HepG2 (cell line): ENCODE measurements around the gene COL26A1. TPM values are rescaled to one million over a fixed set of nuclear protein-coding genes. Genes with fewer than 3 reads are reported as not detected.

Source experiments
- ATAC-seq: fragments of 200-7000 bp; cut with Tn5 transposase; 3 replicates; pipeline ENCODE4 v1.9.1; 2020; ENCODE audit warnings: mild to moderate bottlenecking, moderate library complexity
- BruUV-seq: library from RNA; stranded (reverse); fragments of 400-500 nt; replicated peaks from 2 replicates; lab custom pipeline; 2021; lab: Mats Ljungman, UMichigan
- CTCF ChIA-PET: fragments of 300-600 bp; formaldehyde crosslinking; extraction: SDS; loops from one replicate; lab custom pipeline; 2021; ENCODE audit warnings: low total read pairs, inconsistent platforms, low intra/inter-chr PET ratio; lab: Yijun Ruan, JAX
- POLR2A ChIA-PET: fragments of 350-600 bp; sonication (Branson Sonifier 250); formaldehyde crosslinking; loops from one replicate; lab custom pipeline; 2020; ENCODE audit warnings: antibody characterized with exemption, inconsistent platforms; lab: Yijun Ruan, JAX
- DNase-seq: peaks from one replicate; pipeline ENCODE4 v3.0.0-alpha.2; 2015; ENCODE audit warnings: low spot score
- FAIRE-seq: peaks from 3 replicates; lab custom pipeline; 2011; peaks lifted over from hg19 to GRCh38; lab: Jason Lieb, UNC
- H2AFZ ChIP-seq: one replicate; pipeline ENCODE4 v1.6.1; 2011; ENCODE audit warnings: low read length, inconsistent platforms
- H3K27ac ChIP-seq: fragments of 300-600 bp; 3 replicates; pipeline ENCODE4 v1.8.0; 2011; ENCODE audit warnings: mixed run types, mild to moderate bottlenecking, mixed read lengths, low read length, inconsistent platforms; ENCODE audit not compliant: insufficient read depth; ENCODE audit errors: extremely low read length
- H3K27me3 ChIP-seq, 2 experiments: fragments of 200-600 bp in 1 of 2; 2 replicates in 1 of 2; 3 replicates in 1 of 2; pipeline versions ENCODE4 v1.6.0 to v1.8.0; 2011; ENCODE audit warnings: low read length in 2 of 2, mild to moderate bottlenecking in 2 of 2, moderate library complexity in 2 of 2, inconsistent platforms in 1 of 2; ENCODE audit not compliant: insufficient read depth in 2 of 2, control insufficient read depth in 1 of 2
- H3K36me3 ChIP-seq, 2 experiments: fragments of 200-600 bp in 1 of 2; replicated peaks in 1 of 2; 2 replicates in 1 of 2; 3 replicates in 1 of 2; pipeline versions ENCODE4 v1.5.1 to v1.8.0; 2011; ENCODE audit warnings: low read length in 2 of 2, inconsistent platforms in 1 of 2; ENCODE audit not compliant: insufficient read depth in 2 of 2, control insufficient read depth in 1 of 2
- H3K4me1 ChIP-seq: 2 replicates; pipeline ENCODE4 v1.5.1; 2012; ENCODE audit warnings: low read length, inconsistent platforms; ENCODE audit not compliant: insufficient read depth
- H3K4me2 ChIP-seq: 2 replicates; pipeline ENCODE4 v1.6.0; 2011; ENCODE audit warnings: low read depth, low read length, inconsistent platforms
- H3K4me3 ChIP-seq, 3 experiments: fragments of 200-600 bp in 1 of 3; sonication (generic), shearing (Covaris generic) in 1 of 3; replicated peaks in 1 of 3; 2 replicates each; pipeline ENCODE4 v1.5.1; 2011 to 2016; ENCODE audit warnings: low read length in 3 of 3, inconsistent platforms in 2 of 3, low read depth in 2 of 3, mild to moderate bottlenecking in 2 of 3, control low read depth in 1 of 3, mixed read lengths in 1 of 3; ENCODE audit not compliant: insufficient read depth in 1 of 3
- H3K79me2 ChIP-seq: one replicate; pipeline ENCODE4 v1.6.1; 2011; ENCODE audit warnings: low read length, inconsistent platforms; ENCODE audit not compliant: insufficient read depth
- H3K9ac ChIP-seq: 2 replicates; pipeline ENCODE4 v1.6.0; 2011; ENCODE audit warnings: mild to moderate bottlenecking, low read depth, low read length, inconsistent platforms; ENCODE audit not compliant: insufficient read depth
- H3K9me3 ChIP-seq: 2 replicates; pipeline ENCODE4 v1.5.1; 2012; ENCODE audit warnings: mild to moderate bottlenecking, low read length
- H4K20me1 ChIP-seq: 2 replicates; pipeline ENCODE4 v1.6.0; 2011; ENCODE audit warnings: inconsistent platforms, mild to moderate bottlenecking, low read length, moderate library complexity; ENCODE audit not compliant: insufficient read depth
- EP300 ChIP-seq, 3 experiments: sonication (generic) in 1 of 3; formaldehyde crosslinking in 1 of 3; IDR thresholded peaks; 2 replicates each; pipeline versions ENCODE4 v1.5.1 to v1.6.1; 2011 to 2020; ENCODE audit warnings: low read depth in 2 of 3, low read length in 2 of 3, borderline replicate concordance in 1 of 3, improper control_type of control experiment in 1 of 3, mild to moderate bottlenecking in 1 of 3, missing genetic modification reagents in 1 of 3, moderate library complexity in 1 of 3
- FOXK2 ChIP-seq: fragments of 450-650 bp; IDR thresholded peaks from 2 replicates; pipeline ENCODE4 v1.6.1; 2016
- FOXP1 ChIP-seq, 2 experiments: fragments of 450-650 bp in 1 of 2; IDR thresholded peaks; 2 replicates each; pipeline ENCODE4 v1.6.1; 2017 to 2018; ENCODE audit warnings: antibody characterized with exemption in 1 of 2
- KDM2A ChIP-seq: sonication (generic); formaldehyde crosslinking; IDR thresholded peaks from 2 replicates; pipeline ENCODE4 v1.4.0; 2020; ENCODE audit warnings: low read depth, missing genetic modification reagents, borderline replicate concordance
- LCORL ChIP-seq, 2 experiments: fragments of 450-650 bp in 1 of 2; sonication (generic) in 1 of 2; formaldehyde crosslinking in 1 of 2; IDR thresholded peaks; 2 replicates each; pipeline versions ENCODE4 v1.5.0 to v1.6.1; 2017 to 2020; ENCODE audit warnings: antibody characterized with exemption in 1 of 2, missing genetic modification reagents in 1 of 2
- MAZ ChIP-seq, 2 experiments: sonication (generic) in 1 of 2; formaldehyde crosslinking in 1 of 2; IDR thresholded peaks; 2 replicates each; pipeline versions ENCODE4 v1.5.0 to v1.6.1; 2012 to 2020; ENCODE audit warnings: low read depth in 2 of 2, mild to moderate bottlenecking in 2 of 2, borderline replicate concordance in 1 of 2, improper control_type of control experiment in 1 of 2, low read length in 1 of 2, missing genetic modification reagents in 1 of 2, moderate library complexity in 1 of 2
- RXRB ChIP-seq: IDR thresholded peaks from 2 replicates; pipeline ENCODE4 v1.6.1; 2016; ENCODE audit warnings: borderline replicate concordance, missing genetic modification reagents, missing compliant biosample characterization
- SALL1 ChIP-seq: sonication (generic); formaldehyde crosslinking; IDR thresholded peaks from 2 replicates; pipeline ENCODE4 v1.8.0; 2022; ENCODE audit warnings: mild to moderate bottlenecking, missing genetic modification reagents
- TFE3 ChIP-seq: IDR thresholded peaks from 2 replicates; pipeline ENCODE4 v1.6.1; 2016
- UBTF ChIP-seq: sonication (generic); formaldehyde crosslinking; IDR thresholded peaks from 2 replicates; pipeline ENCODE4 v1.4.0; 2020; ENCODE audit warnings: mild to moderate bottlenecking, missing genetic modification reagents
- ZBTB21 ChIP-seq: sonication (generic); formaldehyde crosslinking; IDR thresholded peaks from 2 replicates; pipeline ENCODE4 v1.4.0; 2020; ENCODE audit warnings: missing genetic modification reagents
- ZFX ChIP-seq: sonication (generic); formaldehyde crosslinking; IDR thresholded peaks from 2 replicates; pipeline ENCODE4 v1.4.0; 2020; ENCODE audit warnings: mild to moderate bottlenecking, low read depth, missing genetic modification reagents, moderate library complexity
- ZNF20 ChIP-seq: sonication (generic); formaldehyde crosslinking; IDR thresholded peaks from 2 replicates; pipeline ENCODE4 v1.4.0; 2020; ENCODE audit warnings: mild to moderate bottlenecking, moderate library complexity, missing genetic modification reagents
- ZNF501 ChIP-seq: sonication (generic); formaldehyde crosslinking; IDR thresholded peaks from 2 replicates; pipeline ENCODE4 v1.5.1; 2020; ENCODE audit warnings: mild to moderate bottlenecking, moderate library complexity, missing genetic modification reagents
- ZNF557 ChIP-seq: sonication (generic); formaldehyde crosslinking; IDR thresholded peaks from 2 replicates; pipeline ENCODE4 v1.4.0; 2020; ENCODE audit warnings: missing genetic modification reagents
- WGBS: methylation state at CpG from one replicate; pipeline ENCODE4 v1.1.6; 2017; ENCODE audit warnings: low lambda C conversion rate; 5-methylcytosine and 5-hydroxymethylcytosine counted together
- in situ Hi-C: cut with HindIII; loops from 2 replicates; pipeline ENCODE4 v1.10.0; 2017; ENCODE audit warnings: low pct_unique_long_range_greater_than_20kb; ENCODE audit not compliant: extremely low pct_ligation_motif_present
- intact Hi-C: fragments of 100-400 bp; cut with micrococcal nuclease; formaldehyde crosslinking; loops from one replicate; pipeline ENCODE4 v1.10.0; 2022; ENCODE audit not compliant: unreplicated experiment
- polyA plus RNA-seq, 8 experiments: library from polyadenylated mRNA; depleted of rRNA in 3 of 8; stranded (reverse) in 7 of 8; unstranded in 1 of 8; fragments of >200 nt; fragmentation: Illumina TruSeq in 4 of 8; extraction: Trizol in 4 of 8; gene quantifications; 2 replicates each; pipeline versions ENCODE4 v1.2.1 to v1.2.3, GENCODE V29; 2011 to 2016; ENCODE audit warnings: low read depth in 4 of 8, missing spikeins in 1 of 8, mixed read lengths in 1 of 8; ENCODE audit not compliant: insufficient read depth in 1 of 8
- total RNA-seq, 5 experiments: library from RNA; depleted of rRNA; stranded (reverse); fragments of >200 nt; fragmentation: Illumina TruSeq; extraction: Trizol; gene quantifications; 2 replicates each; pipeline ENCODE4 v1.2.3, GENCODE V29; 2016; ENCODE audit warnings: low read depth in 1 of 5
- TF ChIP-seq, protein P1 (sequence below): IDR thresholded peaks from 2 replicates; pipeline ENCODE4 v1.6.1; 2016; ENCODE audit warnings: low read depth, borderline replicate concordance

COL26A1 gene
- total and polyA plus RNA-seq, 2 of the 13 experiments (the other 11 are each of a cell fraction or from before 2014, with no cell fraction given), result 7.8 to 9.2 TPM

- H3K4me1 ChIP-seq, result peaks cover 14% of the 10 kb centered on the region
- CTCF ChIA-PET, result interaction anchor here (2.4 kb wide), 1 partner anchor 47 kb away, joined by 20 read pairs; no protein-coding TSS in a partner anchor
- ATAC-seq, result peak; percentile 91
- peak; percentile 41 for DNase-seq
- H3K4me3 ChIP-seq, result peak overlapping the region in 1 of 3 experiments; percentile 19; a peak in 1 of 6 replicates
- H3K79me2 ChIP-seq, result no peaks in the 10 kb centered on the region
- H3K9me3 ChIP-seq, result peaks cover 17% of the 10 kb centered on the region
- POLR2A ChIA-PET, result no interaction called here
- in situ Hi-C loops (loop anchor here (5.0 kb wide), 1 partner anchor 44 kb away; no protein-coding TSS in a partner anchor), intact Hi-C loops (loop anchor here (1.0 kb wide), 2 partner anchors 25 to 47 kb away; no protein-coding TSS in a partner anchor)
- no peak for FAIRE-seq
- H4K20me1 ChIP-seq, result no peaks in the 10 kb centered on the region
- WGBS, result 8% methylated on average over 12 of the region's 16 CpGs
- H3K27ac ChIP-seq, result no peak overlapping the region
- no peak overlapping the region for H3K9ac ChIP-seq
- H3K4me2 ChIP-seq, result peak overlapping the region; percentile 50
- H2AFZ ChIP-seq, result no peak overlapping the region
- no peaks in the 10 kb centered on the region for H3K27me3 ChIP-seq
- no TSS peak for BruUV-seq
- no peaks in the 10 kb centered on the region for H3K36me3 ChIP-seq
- TF ChIP-seq ZFX (CRISPR knock-in tag) (peak; percentile 49; the same call in 1 of the 2 replicates), MAZ (IDR thresholded peaks at IDR 0.05; ENCODE audit: borderline replicate concordance, low read depth, low read length) (no peak), MAZ (CRISPR knock-in tag; IDR thresholded peaks at IDR 0.05; ENCODE audit: low read depth) (peak; percentile 53; the same call in 1 of the 2 replicates), EP300 (IDR thresholded peaks at IDR 0.05; ENCODE audit: low read depth in 2 of 2, low read length in 2 of 2) (no peak), EP300 (CRISPR knock-in tag; IDR thresholded peaks at IDR 0.05; ENCODE audit: borderline replicate concordance) (no peak), SALL1 (CRISPR knock-in tag) (peak; percentile 65; the same call in 1 of the 2 replicates), FOXP1 (IDR thresholded peaks at IDR 0.05) (no peak), FOXP1 (CRISPR knock-in tag; IDR thresholded peaks at IDR 0.05) (no peak), UBTF (no peak; the same call in 1 of the 2 replicates), ZNF501 (CRISPR knock-in tag) (peak; percentile 59), ZBTB21 (CRISPR knock-in tag) (no peak), LCORL (IDR thresholded peaks at IDR 0.05) (no peak), LCORL (CRISPR knock-in tag; IDR thresholded peaks at IDR 0.05) (peak; percentile 81), ZNF20 (CRISPR knock-in tag) (no peak), FOXK2 (no peak), RXRB (CRISPR knock-in tag) (peak; percentile 37; the same call in 1 of the 2 replicates), ZNF557 (CRISPR knock-in tag) (no peak), KDM2A (CRISPR knock-in tag) (peak; percentile 71; the same call in 1 of the 2 replicates), TFE3 (CRISPR knock-in tag) (no peak)
- TF ChIP-seq, protein P1, sequence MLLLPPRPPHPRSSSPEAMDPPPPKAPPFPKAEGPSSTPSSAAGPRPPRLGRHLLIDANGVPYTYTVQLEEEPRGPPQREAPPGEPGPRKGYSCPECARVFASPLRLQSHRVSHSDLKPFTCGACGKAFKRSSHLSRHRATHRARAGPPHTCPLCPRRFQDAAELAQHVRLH (CRISPR knock-in tag), result no peak
Measured at GRCh38 chr7:101410743-101411507, 48.2 kb downstream of the COL26A1 start.
